CD4-positive, alpha-beta memory T cell (primary cell): Measurements from ENCODE around the gene DCST1. TPM values are rescaled to one million over a fixed set of nuclear protein-coding genes. Genes with fewer than 3 reads are reported as not detected.
A peak's percentile ranks its signal among the peaks of the same experiment; 100 is the strongest.

Source experiments
- CTCF ChIA-PET: fragments of 350-600 bp; sonication (Branson Sonifier 250); formaldehyde crosslinking; loops from one replicate; lab custom pipeline; 2021; ENCODE audit warnings: inconsistent platforms; ENCODE audit not compliant: partially characterized antibody; lab: Charles Lee
- POLR2A ChIA-PET: fragments of 350-600 bp; sonication (Branson Sonifier 250); formaldehyde crosslinking; loops from one replicate; lab custom pipeline; 2021; ENCODE audit not compliant: partially characterized antibody; lab: Charles Lee
- DNase-seq, 5 donors: peaks; one replicate each; pipeline versions ENCODE4 v3.0.0 to v3.0.0-alpha.2; 2020 to 2022; ENCODE audit warnings: mixed read lengths in 1 of 5
- H3K27ac ChIP-seq: one replicate; pipeline ENCODE4 v1.7.0; 2013; ENCODE audit warnings: low read depth, low read length
- H3K27me3 ChIP-seq: 2 replicates; pipeline ENCODE4 v1.7.0; 2013; ENCODE audit warnings: mild to moderate bottlenecking, low read length, moderate library complexity; ENCODE audit not compliant: insufficient read depth
- H3K36me3 ChIP-seq: 2 replicates; pipeline ENCODE4 v1.7.0; 2013; ENCODE audit warnings: mild to moderate bottlenecking, low read length, moderate library complexity; ENCODE audit not compliant: insufficient read depth
- H3K4me1 ChIP-seq: 2 replicates; pipeline ENCODE4 v1.7.0; 2013; ENCODE audit warnings: mild to moderate bottlenecking, low read length, moderate library complexity; ENCODE audit not compliant: insufficient read depth
- H3K4me3 ChIP-seq, 2 donors: one replicate each; pipeline ENCODE4 v1.7.0; 2013; ENCODE audit warnings: low read length in 2 of 2, mild to moderate bottlenecking in 1 of 2
- H3K9me3 ChIP-seq, 2 donors: one replicate each; pipeline ENCODE4 v1.7.0; 2013; ENCODE audit warnings: low read length in 2 of 2, control low read depth in 1 of 2; ENCODE audit not compliant: control insufficient read depth in 1 of 2
- H3K27ac Mint-ChIP-seq, 7 donors: one replicate each; pipeline ENCODE4 v1.8.0; 2020 to 2021; ENCODE audit warnings: mixed read lengths in 7 of 7, mild to moderate bottlenecking in 6 of 7, inconsistent platforms in 3 of 7, moderate library complexity in 3 of 7
- H3K27me3 Mint-ChIP-seq, 2 donors: one replicate each; pipeline ENCODE4 v1.8.0; 2020 to 2021; ENCODE audit warnings: mixed read lengths in 2 of 2
- H3K36me3 Mint-ChIP-seq, 2 donors: one replicate each; pipeline ENCODE4 v1.8.0; 2020 to 2021; ENCODE audit warnings: mixed read lengths in 2 of 2, inconsistent platforms in 1 of 2, mild to moderate bottlenecking in 1 of 2
- H3K4me1 Mint-ChIP-seq, 4 donors: one replicate each; pipeline ENCODE4 v1.8.0; 2020 to 2021; ENCODE audit warnings: mixed read lengths in 4 of 4, mild to moderate bottlenecking in 1 of 4
- H3K4me3 Mint-ChIP-seq, 8 donors: one replicate each; pipeline ENCODE4 v1.8.0; 2020 to 2021; ENCODE audit warnings: mixed read lengths in 8 of 8, mild to moderate bottlenecking in 7 of 8, moderate library complexity in 6 of 8, inconsistent platforms in 3 of 8
- H3K9me3 Mint-ChIP-seq, 8 donors: one replicate each; pipeline ENCODE4 v1.8.0; 2020 to 2021; ENCODE audit warnings: mixed read lengths in 8 of 8, mild to moderate bottlenecking in 5 of 8, inconsistent platforms in 3 of 8, moderate library complexity in 1 of 8
- intact Hi-C: fragments of 100-400 bp; cut with micrococcal nuclease; formaldehyde crosslinking; loops from one replicate; pipeline ENCODE4 v1.15.1; 2023
- polyA plus RNA-seq, 2 donors: library from polyadenylated mRNA; unstranded; fragments of 300-500 nt; fragmentation: Illumina TruSeq; gene quantifications; one replicate each; pipeline ENCODE4 v1.2.3, GENCODE V29; 2021
- total RNA-seq, 2 experiments: library from RNA; stranded (reverse); gene quantifications; one replicate each; pipeline ENCODE4 v1.2.3, GENCODE V29; 2021

Gene DCST1
- total and polyA plus RNA-seq, 4 experiments from 2014 or later: 0.14 TPM; not detected in 3

GRCh38 chr1:155083052-155083541, 49.5 kb downstream of the DCST1 start:
- H3K27ac Mint-ChIP-seq: peak overlapping the region in 1 of 7 donors; percentile 54
- Histone ChIP-seq H3K4me3 (peak overlapping the region in 1 of 2 donors; percentile 41), H3K27ac (no peak overlapping the region), H3K9me3 (no peaks in the 10 kb centered on the region), H3K27me3 (peaks cover 34% of the 10 kb centered on the region), H3K4me1 (peaks cover 74% of the 10 kb centered on the region), H3K36me3 (no peaks in the 10 kb centered on the region)
- POLR2A ChIA-PET: interaction anchor here (0.7 to 4.0 kb wide), 4 partner anchors 20 to 147 kb away, joined by 3 to 62 read pairs (median 12); partner anchors contain the start of genes ADAM15, EFNA4, KRTCAP2 and PMVK
- H3K27me3 Mint-ChIP-seq: peaks cover 13 to 35% of the 10 kb centered on the region in 2 donors
- CTCF ChIA-PET: interaction anchor here (0.6 to 5.0 kb wide), 4 partner anchors 18 to 39 kb away, joined by 3 to 74 read pairs (median 4); partner anchors contain the start of genes ADAM15 and EFNA4
- intact Hi-C loops: loop anchor here (5.0 kb wide), 1 partner anchor 606 kb away; no protein-coding TSS in a partner anchor
- H3K4me1 Mint-ChIP-seq: peaks cover 30 to 56% (median 42%) of the 10 kb centered on the region in 4 donors
- H3K9me3 Mint-ChIP-seq: no peaks in the 10 kb centered on the region
- DNase-seq: no peak
- H3K36me3 Mint-ChIP-seq: peaks cover 0 to 3% of the 10 kb centered on the region in 2 donors
- peak overlapping the region in 4 of 8 donors; percentile 24 to 83 (median 56) for H3K4me3 Mint-ChIP-seq

- intact Hi-C loops: loop anchor here (1.0 to 5.0 kb wide), 4 partner anchors 21 to 607 kb away; partner anchors contain the start of genes EFNA4, KRTCAP2 and TRIM46
- DNase-seq: peak in 1 of 5 donors; percentile 36
- Histone ChIP-seq H3K4me3 (peak overlapping the region in 1 of 2 donors; percentile 95), H3K4me1 (peaks cover 65% of the 10 kb centered on the region), H3K27ac (no peak overlapping the region), H3K36me3 (no peaks in the 10 kb centered on the region), H3K27me3 (peaks cover 34% of the 10 kb centered on the region), H3K9me3 (no peaks in the 10 kb centered on the region)
- Mint-ChIP-seq H3K36me3 (peaks cover 0 to 3% of the 10 kb centered on the region in 2 donors), H3K27me3 (peaks cover 13 to 35% of the 10 kb centered on the region in 2 donors), H3K4me1 (peaks cover 30 to 52% (median 41%) of the 10 kb centered on the region in 4 donors), H3K4me3 (peak overlapping the region; percentile 91 to 98 (median 94)), H3K9me3 (no peaks in the 10 kb centered on the region), H3K27ac (peak overlapping the region; percentile 3 to 98 (median 93))
- CTCF ChIA-PET: interaction anchor here (0.6 to 5.0 kb wide), 34 partner anchors 9 to 524 kb away, joined by 3 to 74 read pairs (median 6); partner anchors contain the start of genes ADAM15, EFNA4, KRTCAP2 and PBXIP1
- POLR2A ChIA-PET: interaction anchor here (0.6 to 4.0 kb wide), 22 partner anchors 12 to 525 kb away, joined by 3 to 62 read pairs (median 5); partner anchors contain the start of genes ADAM15, EFNA4, KRTCAP2 and PBXIP1
These were observed 50.5 kb downstream of the DCST1 start for GRCh38 chr1:155083865-155084721.

GRCh38 chr1:155084722-155085503, 51.3 kb downstream of the DCST1 start:
- ChIA-PET CTCF (interaction anchor here (0.6 to 5.0 kb wide), 59 partner anchors 10 to 865 kb away, joined by 3 to 74 read pairs (median 4); partner anchors contain the start of genes ADAM15, EFNA1, EFNA4 and KRTCAP2), POLR2A (interaction anchor here (0.6 to 4.0 kb wide), 29 partner anchors 13 to 681 kb away, joined by 3 to 62 read pairs (median 4); partner anchors contain the start of genes ADAM15, EFNA4, KRTCAP2 and PBXIP1)
- Histone ChIP-seq H3K4me1 (peaks cover 57% of the 10 kb centered on the region), H3K9me3 (no peaks in the 10 kb centered on the region), H3K27ac (peak overlapping the region; percentile 54), H3K27me3 (peaks cover 34% of the 10 kb centered on the region), H3K36me3 (no peaks in the 10 kb centered on the region), H3K4me3 (peak overlapping the region; percentile 80 to 95)
- Mint-ChIP-seq H3K27ac (peak overlapping the region; percentile 88 to 98 (median 94)), H3K36me3 (peaks cover 0 to 3% of the 10 kb centered on the region in 2 donors), H3K9me3 (no peaks in the 10 kb centered on the region), H3K4me3 (peak overlapping the region; percentile 91 to 98 (median 94)), H3K4me1 (peaks cover 22 to 44% (median 34%) of the 10 kb centered on the region in 4 donors), H3K27me3 (peaks cover 13 to 30% of the 10 kb centered on the region in 2 donors)
- peak; percentile 92 to 96 (median 92) for DNase-seq
- intact Hi-C loops: loop anchor here (1.0 to 5.0 kb wide), 9 partner anchors 22 to 608 kb away; partner anchors contain the start of genes ADAM15, EFNA4, KRTCAP2 and SLC50A1

- Mint-ChIP-seq H3K9me3 (no peaks in the 10 kb centered on the region), H3K4me1 (peaks cover 21 to 43% (median 32%) of the 10 kb centered on the region in 4 donors), H3K4me3 (peak overlapping the region; percentile 91 to 98 (median 94)), H3K27ac (peak overlapping the region; percentile 88 to 98 (median 94)), H3K36me3 (peaks cover 0 to 3% of the 10 kb centered on the region in 2 donors), H3K27me3 (peaks cover 13 to 30% of the 10 kb centered on the region in 2 donors)
- Histone ChIP-seq H3K4me1 (peaks cover 50% of the 10 kb centered on the region), H3K36me3 (no peaks in the 10 kb centered on the region), H3K27me3 (peaks cover 34% of the 10 kb centered on the region), H3K27ac (peak overlapping the region; percentile 54), H3K4me3 (peak overlapping the region; percentile 80 to 95), H3K9me3 (no peaks in the 10 kb centered on the region)
- peak; percentile 58 to 94 (median 63) for DNase-seq
- ChIA-PET CTCF (interaction anchor here (0.6 to 5.0 kb wide), 53 partner anchors 10 to 865 kb away, joined by 3 to 74 read pairs (median 4); partner anchors contain the start of genes ADAM15, EFNA1, EFNA4 and KRTCAP2), POLR2A (interaction anchor here (0.8 to 4.0 kb wide), 23 partner anchors 14 to 682 kb away, joined by 3 to 62 read pairs (median 5); partner anchors contain the start of genes ADAM15, EFNA4, KRTCAP2 and PBXIP1)
- intact Hi-C loops: loop anchor here (1.0 to 5.0 kb wide), 6 partner anchors 34 to 526 kb away; partner anchors contain the start of genes ADAM15, KRTCAP2, SLC50A1 and TRIM46
These were observed 52.0 kb downstream of the DCST1 start for GRCh38 chr1:155085504-155086127.

GRCh38 chr1:155086128-155086741, 52.6 kb downstream of the DCST1 start:
- no peaks in the 10 kb centered on the region for H3K9me3 ChIP-seq
- H3K4me3 ChIP-seq: peak overlapping the region in 1 of 2 donors; percentile 80
- H3K4me3 Mint-ChIP-seq: peak overlapping the region in 7 of 8 donors; percentile 10 to 71 (median 59)
- POLR2A ChIA-PET: interaction anchor here (1.3 to 4.0 kb wide), 7 partner anchors 15 to 527 kb away, joined by 5 to 62 read pairs (median 19); partner anchors contain the start of genes ADAM15, EFNA4, KRTCAP2 and TRIM46
- peaks cover 47% of the 10 kb centered on the region for H3K4me1 ChIP-seq
- peak; percentile 78 to 84 (median 80) for DNase-seq
- H3K27ac Mint-ChIP-seq: peak overlapping the region in 5 of 7 donors; percentile 78 to 88 (median 83)
- intact Hi-C loops: loop anchor here (5.0 kb wide), 1 partner anchor 51 kb away; the partner anchor contains the start of gene SLC50A1
- peaks cover 0 to 3% of the 10 kb centered on the region in 2 donors for H3K36me3 Mint-ChIP-seq
- CTCF ChIA-PET: interaction anchor here (0.8 to 5.0 kb wide), 19 partner anchors 9 to 620 kb away, joined by 3 to 74 read pairs (median 11); partner anchors contain the start of genes ADAM15, EFNA4, KRTCAP2 and PBXIP1
- H3K36me3 ChIP-seq: no peaks in the 10 kb centered on the region
- no peaks in the 10 kb centered on the region for H3K9me3 Mint-ChIP-seq
- H3K27me3 ChIP-seq: peaks cover 30% of the 10 kb centered on the region
- H3K27ac ChIP-seq: peak overlapping the region; percentile 54
- H3K27me3 Mint-ChIP-seq: peaks cover 11 to 26% of the 10 kb centered on the region in 2 donors
- H3K4me1 Mint-ChIP-seq: peaks cover 20 to 41% (median 31%) of the 10 kb centered on the region in 4 donors
